K562 (cell line): ENCODE results near the gene ZC3H12C. TPM values are rescaled to one million over a fixed set of nuclear protein-coding genes. Genes with fewer than 3 reads are reported as not detected.

Source experiments
- ATAC-seq: fragments of 200-7000 bp; cut with Tn5 transposase; 3 replicates; pipeline ENCODE4 v1.9.1; 2020; ENCODE audit warnings: moderate library complexity
- BruUV-seq: library from RNA; stranded (reverse); fragments of 400-500 nt; replicated peaks from 2 replicates; lab custom pipeline; 2021; lab: Mats Ljungman, UMichigan
- CTCF ChIA-PET: fragments of 300-600 bp; formaldehyde crosslinking; extraction: SDS; loops from one replicate; lab custom pipeline; 2021; ENCODE audit warnings: low intra/inter-chr PET ratio; lab: Yijun Ruan, JAX
- POLR2A ChIA-PET: fragments of 300-600, 350-650 bp; sonication (Branson Sonifier 250); formaldehyde crosslinking; extraction: SDS; loops from one replicate; lab custom pipeline; 2021; ENCODE audit warnings: antibody characterized with exemption, inconsistent platforms; lab: Yijun Ruan, JAX
- DNase-seq, 4 experiments: peaks; one replicate each; pipeline versions ENCODE4 v3.0.0 to v3.0.0-alpha.2; 2011 to 2018; ENCODE audit warnings: low spot score in 3 of 4, mixed read lengths in 3 of 4; ENCODE audit errors: extremely low read depth in 1 of 4
- FAIRE-seq: peaks from 2 replicates; lab custom pipeline; 2011; peaks lifted over from hg19 to GRCh38; lab: Jason Lieb, UNC
- H2AFZ ChIP-seq: 2 replicates; pipeline ENCODE4 v1.6.0; 2011; ENCODE audit warnings: low read depth, low read length, control low read depth, inconsistent platforms
- H3K27ac ChIP-seq: fragments of 200-600 bp; 3 replicates; pipeline ENCODE4 v1.8.0; 2011; ENCODE audit warnings: low read depth, mild to moderate bottlenecking, control low read depth, inconsistent platforms, low read length, moderate library complexity, mixed read lengths; ENCODE audit errors: extremely low read depth
- H3K27me3 ChIP-seq, 2 experiments: fragments of 300-600 bp in 1 of 2; 2 replicates in 1 of 2; 3 replicates in 1 of 2; pipeline versions ENCODE4 v1.6.0 to v1.8.0; 2011; ENCODE audit warnings: inconsistent platforms in 2 of 2, low read length in 2 of 2, mild to moderate bottlenecking in 1 of 2, mixed read lengths in 1 of 2, moderate library complexity in 1 of 2; ENCODE audit not compliant: control insufficient read depth in 2 of 2, insufficient read depth in 2 of 2
- H3K36me3 ChIP-seq: fragments of 300-600 bp; 3 replicates; pipeline ENCODE4 v1.8.0; 2011; ENCODE audit warnings: mild to moderate bottlenecking, low read length, inconsistent platforms; ENCODE audit not compliant: control insufficient read depth, insufficient read depth
- H3K4me1 ChIP-seq, 2 experiments: fragments of 200-600 bp in 1 of 2; replicated peaks in 1 of 2; 2 replicates in 1 of 2; 3 replicates in 1 of 2; pipeline versions ENCODE4 v1.5.1 to v1.8.0; 2011; ENCODE audit warnings: inconsistent platforms in 2 of 2, low read length in 2 of 2, mild to moderate bottlenecking in 1 of 2, mixed read lengths in 1 of 2, moderate library complexity in 1 of 2; ENCODE audit not compliant: control insufficient read depth in 2 of 2, insufficient read depth in 2 of 2
- H3K4me2 ChIP-seq: 2 replicates; pipeline ENCODE4 v1.6.1; 2011; ENCODE audit warnings: low read length, control low read depth, inconsistent platforms, mixed read lengths; ENCODE audit not compliant: insufficient read depth
- H3K4me3 ChIP-seq: fragments of 200-600 bp; sonication (generic), shearing (Covaris generic); 2 replicates; pipeline ENCODE4 v1.5.1; 2016; ENCODE audit warnings: control low read depth, inconsistent platforms
- H3K79me2 ChIP-seq: fragments of 200-600 bp; 3 replicates; pipeline ENCODE4 v1.8.0; 2011; ENCODE audit warnings: low read length, inconsistent platforms; ENCODE audit not compliant: control insufficient read depth, insufficient read depth
- H3K9ac ChIP-seq, 2 experiments: 2 replicates each; pipeline versions ENCODE4 v1.6.0 to v1.6.1; 2011; ENCODE audit warnings: low read depth in 2 of 2, low read length in 2 of 2, control low read depth in 1 of 2, inconsistent platforms in 1 of 2, mild to moderate bottlenecking in 1 of 2, mixed read lengths in 1 of 2; ENCODE audit not compliant: insufficient read depth in 1 of 2
- H3K9me1 ChIP-seq: one replicate; pipeline ENCODE4 v1.6.0; 2011; ENCODE audit warnings: inconsistent platforms, mild to moderate bottlenecking, low read length, moderate library complexity; ENCODE audit not compliant: control insufficient read depth, insufficient read depth
- H3K9me3 ChIP-seq: replicated peaks from 2 replicates; pipeline ENCODE4 v1.5.1; 2011; ENCODE audit warnings: low read depth, low read length, inconsistent platforms; ENCODE audit not compliant: control insufficient read depth, insufficient read depth
- H4K20me1 ChIP-seq: replicated peaks from 2 replicates; pipeline ENCODE4 v1.6.1; 2011; ENCODE audit warnings: low read length, inconsistent platforms, mixed read lengths; ENCODE audit not compliant: control insufficient read depth, insufficient read depth
- L3MBTL2 ChIP-seq: fragments of 450-650 bp; IDR thresholded peaks from 2 replicates; pipeline ENCODE4 v1.6.1; 2016; ENCODE audit warnings: mild to moderate bottlenecking, moderate library complexity
- POU5F1 ChIP-seq: fragments of 150-350 bp; IDR thresholded peaks from 2 replicates; pipeline ENCODE4 v1.6.1; 2014; ENCODE audit warnings: borderline replicate concordance, low read length, low read depth, mild to moderate bottlenecking; ENCODE audit not compliant: partially characterized antibody
- WGBS: fragments of 100-300 bp; shearing (Covaris generic); methylation state at CpG from one replicate; pipeline ENCODE4 v1.1.6; 2016; ENCODE audit warnings: low coverage, mixed read lengths; ENCODE audit not compliant: insufficient coverage; ENCODE audit errors: missing lambda C conversion rate; 5-methylcytosine and 5-hydroxymethylcytosine counted together
- in situ Hi-C: fragments of 300-500 bp; cut with MboI; formaldehyde crosslinking; loops from 4 replicates; pipeline ENCODE4 v1.15.0; 2018; ENCODE audit warnings: inconsistent platforms, mixed read lengths
- intact Hi-C: fragments of 100-400 bp; cut with micrococcal nuclease; formaldehyde crosslinking; loops from 2 replicates; pipeline ENCODE4 v1.14.2; 2022
- polyA plus RNA-seq, 8 experiments: library from polyadenylated mRNA; depleted of rRNA in 4 of 8; stranded (reverse) in 5 of 8; unstranded in 3 of 8; fragments of >200 nt; fragmentation: Nextera tagmentation in 2 of 8; fragmentation: Illumina TruSeq in 1 of 8; extraction: Ambion mirVana in 2 of 8; extraction: Trizol in 1 of 8; gene quantifications; 2 replicates each; pipeline versions ENCODE4 v1.2.1 to v1.2.3, GENCODE V29; 2011 to 2014; ENCODE audit warnings: inconsistent platforms in 1 of 8, missing spikeins in 1 of 8
- total RNA-seq, 7 experiments: library from RNA; depleted of rRNA in 6 of 7; stranded (reverse); fragments of >200 nt in 6 of 7; fragmentation: Illumina TruSeq in 2 of 7; extraction: Trizol in 2 of 7; gene quantifications; 2 replicates each; pipeline versions ENCODE4 v1.2.1 to v1.2.3, GENCODE V29; 2011 to 2021; ENCODE audit warnings: low replicate concordance in 1 of 7
- TF ChIP-seq, protein P1 (sequence below): fragments of 450-650 bp; IDR thresholded peaks from 2 replicates; pipeline ENCODE4 v1.6.1; 2017; ENCODE audit warnings: antibody characterized with exemption, mild to moderate bottlenecking

The ZC3H12C gene
- total and polyA plus RNA-seq, 9 of the 15 experiments (the other 6 are each of a cell fraction or from before 2014, with no cell fraction given), result 0.56 to 5.9 (median 3.3) TPM

DNA sequence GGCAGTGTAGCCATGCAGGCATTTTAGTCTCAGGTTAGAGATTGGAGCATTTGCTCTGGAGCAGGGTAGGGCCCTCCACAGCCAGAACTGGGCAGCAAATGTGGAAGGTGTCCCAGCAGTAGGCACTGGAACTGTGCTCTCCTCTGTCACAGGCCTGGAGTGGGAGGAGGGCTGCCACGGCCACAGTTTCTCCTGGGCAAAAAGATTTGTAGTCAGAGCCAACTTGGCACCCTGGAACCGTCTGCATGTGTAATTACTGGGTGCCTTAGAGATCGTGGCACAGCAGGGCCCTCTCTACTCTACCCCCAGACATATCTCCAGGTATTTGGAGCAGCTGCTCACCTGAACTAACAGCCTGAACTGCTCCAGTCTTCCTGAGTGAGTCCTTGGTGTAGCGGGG, 93.7 kb downstream of the ZC3H12C start:
- Histone ChIP-seq H4K20me1 (no peaks in the 10 kb centered on the region), H3K36me3 (no peaks in the 10 kb centered on the region), H3K4me2 (no peak overlapping the region), H3K9ac (no peak overlapping the region), H3K4me1 (no peaks in the 10 kb centered on the region), H3K27ac (no peak overlapping the region), H2AFZ (no peak overlapping the region), H3K79me2 (no peaks in the 10 kb centered on the region), H3K9me1 (no peaks in the 10 kb centered on the region), H3K27me3 (peaks cover 0 to 11% of the 10 kb centered on the region in 2 experiments; a peak in 1 of 5 replicates), H3K4me3 (no peak overlapping the region), H3K9me3 (no peaks in the 10 kb centered on the region)
- POLR2A ChIA-PET, result interaction anchor here (1.4 kb wide), 1 partner anchor 10 kb away, joined by 4 read pairs; no protein-coding TSS in a partner anchor
- intact Hi-C loops (no loop called here), in situ Hi-C loops (loop anchor here (25.0 kb wide), 1 partner anchor 1050 kb away; the partner anchor contains the start of gene POU2AF2)
- DNase-seq (no peak), ATAC-seq (no peak), FAIRE-seq (no peak)
- WGBS, result 15% methylated on average over 4 of the region's 4 CpGs
- no peak for TF ChIP-seq POU5F1
- TF ChIP-seq L3MBTL2, result no peak
- TF ChIP-seq, protein P1, sequence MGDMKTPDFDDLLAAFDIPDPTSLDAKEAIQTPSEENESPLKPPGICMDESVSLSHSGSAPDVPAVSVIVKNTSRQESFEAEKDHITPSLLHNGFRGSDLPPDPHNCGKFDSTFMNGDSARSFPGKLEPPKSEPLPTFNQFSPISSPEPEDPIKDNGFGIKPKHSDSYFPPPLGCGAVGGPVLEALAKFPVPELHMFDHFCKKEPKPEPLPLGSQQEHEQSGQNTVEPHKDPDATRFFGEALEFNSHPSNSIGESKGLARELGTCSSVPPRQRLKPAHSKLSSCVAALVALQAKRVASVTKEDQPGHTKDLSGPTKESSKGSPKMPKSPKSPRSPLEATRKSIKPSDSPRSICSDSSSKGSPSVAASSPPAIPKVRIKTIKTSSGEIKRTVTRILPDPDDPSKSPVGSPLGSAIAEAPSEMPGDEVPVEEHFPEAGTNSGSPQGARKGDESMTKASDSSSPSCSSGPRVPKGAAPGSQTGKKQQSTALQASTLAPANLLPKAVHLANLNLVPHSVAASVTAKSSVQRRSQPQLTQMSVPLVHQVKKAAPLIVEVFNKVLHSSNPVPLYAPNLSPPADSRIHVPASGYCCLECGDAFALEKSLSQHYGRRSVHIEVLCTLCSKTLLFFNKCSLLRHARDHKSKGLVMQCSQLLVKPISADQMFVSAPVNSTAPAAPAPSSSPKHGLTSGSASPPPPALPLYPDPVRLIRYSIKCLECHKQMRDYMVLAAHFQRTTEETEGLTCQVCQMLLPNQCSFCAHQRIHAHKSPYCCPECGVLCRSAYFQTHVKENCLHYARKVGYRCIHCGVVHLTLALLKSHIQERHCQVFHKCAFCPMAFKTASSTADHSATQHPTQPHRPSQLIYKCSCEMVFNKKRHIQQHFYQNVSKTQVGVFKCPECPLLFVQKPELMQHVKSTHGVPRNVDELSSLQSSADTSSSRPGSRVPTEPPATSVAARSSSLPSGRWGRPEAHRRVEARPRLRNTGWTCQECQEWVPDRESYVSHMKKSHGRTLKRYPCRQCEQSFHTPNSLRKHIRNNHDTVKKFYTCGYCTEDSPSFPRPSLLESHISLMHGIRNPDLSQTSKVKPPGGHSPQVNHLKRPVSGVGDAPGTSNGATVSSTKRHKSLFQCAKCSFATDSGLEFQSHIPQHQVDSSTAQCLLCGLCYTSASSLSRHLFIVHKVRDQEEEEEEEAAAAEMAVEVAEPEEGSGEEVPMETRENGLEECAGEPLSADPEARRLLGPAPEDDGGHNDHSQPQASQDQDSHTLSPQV, result no peak
- CTCF ChIA-PET, result no interaction called here
- no TSS peak for BruUV-seq
